Measurements from ENCODE around the gene GRM1. TPM values are rescaled to one million over a fixed set of nuclear protein-coding genes. Genes with fewer than 3 reads are reported as not detected.
"Not testable (repeated sequence)": the region's sequence is repeated elsewhere in the genome, so short reads cannot be mapped to it uniquely, and the experiment has no call there.

The GRM1 gene
- total and polyA plus RNA-seq, 12 donors = under 0.01 to 1.3 (median 0.07) TPM; not detected in 3

DNA sequence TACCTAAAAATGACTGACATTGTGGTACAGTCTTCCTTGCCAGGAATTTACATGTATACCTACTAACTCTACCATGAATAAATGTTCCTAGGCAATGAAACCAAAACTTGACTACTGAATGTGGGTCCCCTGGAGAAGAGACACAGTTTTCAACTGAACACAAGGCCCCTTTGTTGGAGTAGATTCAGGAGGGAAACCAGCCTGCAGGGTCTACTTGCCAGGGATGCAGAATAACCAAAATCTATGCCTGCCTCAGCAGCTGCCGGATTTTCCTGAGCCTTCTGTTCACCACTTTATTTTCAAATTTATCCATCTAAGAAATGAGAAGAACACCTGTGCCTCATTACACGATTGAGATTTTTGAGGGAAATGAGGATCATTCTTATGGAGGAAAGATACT lies 211.9 kb downstream of the GRM1 start:
- no peaks in the 10 kb centered on the region for H3K4me1 ChIP-seq (replicated peaks in 1 of 2)
- no peaks in the 10 kb centered on the region for H3K36me3 ChIP-seq (replicated peaks in 1 of 2)
- TF ChIP-seq, protein P1, sequence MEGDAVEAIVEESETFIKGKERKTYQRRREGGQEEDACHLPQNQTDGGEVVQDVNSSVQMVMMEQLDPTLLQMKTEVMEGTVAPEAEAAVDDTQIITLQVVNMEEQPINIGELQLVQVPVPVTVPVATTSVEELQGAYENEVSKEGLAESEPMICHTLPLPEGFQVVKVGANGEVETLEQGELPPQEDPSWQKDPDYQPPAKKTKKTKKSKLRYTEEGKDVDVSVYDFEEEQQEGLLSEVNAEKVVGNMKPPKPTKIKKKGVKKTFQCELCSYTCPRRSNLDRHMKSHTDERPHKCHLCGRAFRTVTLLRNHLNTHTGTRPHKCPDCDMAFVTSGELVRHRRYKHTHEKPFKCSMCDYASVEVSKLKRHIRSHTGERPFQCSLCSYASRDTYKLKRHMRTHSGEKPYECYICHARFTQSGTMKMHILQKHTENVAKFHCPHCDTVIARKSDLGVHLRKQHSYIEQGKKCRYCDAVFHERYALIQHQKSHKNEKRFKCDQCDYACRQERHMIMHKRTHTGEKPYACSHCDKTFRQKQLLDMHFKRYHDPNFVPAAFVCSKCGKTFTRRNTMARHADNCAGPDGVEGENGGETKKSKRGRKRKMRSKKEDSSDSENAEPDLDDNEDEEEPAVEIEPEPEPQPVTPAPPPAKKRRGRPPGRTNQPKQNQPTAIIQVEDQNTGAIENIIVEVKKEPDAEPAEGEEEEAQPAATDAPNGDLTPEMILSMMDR (IDR thresholded peaks at IDR 0.05) = no peak
- TF ChIP-seq POLR2A (IDR thresholded peaks at IDR 0.05) = no peak
- H3K4me3 ChIP-seq = no peak overlapping the region
- intact Hi-C loops (cut with DNase I) = no loop called here
- no peak overlapping the region for H3K27ac ChIP-seq
- H3K9me3 ChIP-seq (replicated peaks in 1 of 3) = no peaks in the 10 kb centered on the region
- no peak for DNase-seq
- WGBS, 4 donors = 60 to 73% (median 66%) methylated on average over 2 of the region's 2 CpGs
- no peaks in the 10 kb centered on the region for H3K27me3 ChIP-seq

DNA sequence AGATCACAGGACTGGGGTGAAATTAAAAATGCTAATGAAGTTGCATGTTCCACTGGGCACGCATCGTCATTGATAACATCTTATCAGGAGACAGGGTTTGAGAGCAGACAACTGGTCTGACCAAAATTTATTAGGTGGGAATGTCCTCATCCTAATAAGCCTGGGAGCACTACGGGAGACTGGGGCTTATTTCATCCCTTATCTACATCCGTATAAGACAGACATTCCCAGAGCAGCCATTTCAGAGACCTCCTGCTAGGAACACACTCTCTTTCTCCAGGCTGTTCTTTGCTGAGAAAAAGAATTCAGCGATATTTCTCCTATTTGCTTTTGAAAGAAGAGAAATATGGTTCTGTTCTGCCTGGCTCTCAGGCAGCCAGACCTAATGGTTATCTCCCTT lies 214.8 kb downstream of the GRM1 start:
- WGBS, 4 donors = 74 to 83% (median 78%) methylated on average over 5 of the region's 5 CpGs
- DNase-seq; H3K4me3 ChIP-seq; H3K27me3 ChIP-seq; intact Hi-C loops (cut with DNase I); H3K4me1 ChIP-seq (replicated peaks in 1 of 2); H3K9me3 ChIP-seq (replicated peaks in 1 of 3); H3K36me3 ChIP-seq (replicated peaks in 1 of 2); H3K27ac ChIP-seq: not testable (repeated sequence)

DNA sequence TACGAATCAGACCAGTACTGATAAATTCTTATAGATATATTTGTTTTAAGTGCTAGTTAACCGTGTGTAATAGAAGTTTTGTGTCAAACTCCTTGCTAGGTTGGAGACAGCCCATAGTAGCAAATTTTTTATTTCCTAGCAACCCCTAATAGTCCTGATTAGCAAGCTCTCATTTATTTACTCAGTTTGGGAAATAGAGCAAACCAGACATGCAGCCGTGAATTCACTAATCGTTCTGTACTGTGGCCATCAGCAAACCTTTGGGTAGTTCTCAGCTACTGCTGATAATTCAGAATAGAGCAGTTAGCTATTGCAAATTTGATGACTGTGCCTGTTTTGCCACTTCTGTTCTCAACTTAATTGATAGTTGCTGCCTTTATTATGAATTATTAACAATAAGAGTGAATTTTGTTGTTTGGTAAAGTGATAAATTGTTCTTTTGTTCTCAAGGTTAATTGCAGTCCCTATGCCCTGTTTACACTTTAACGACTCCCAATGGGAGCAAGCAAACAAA lies 215.8 kb downstream of the GRM1 start:
- no peaks in the 10 kb centered on the region for H3K4me1 ChIP-seq (replicated peaks in 1 of 2)
- H3K27me3 ChIP-seq = no peaks in the 10 kb centered on the region
- intact Hi-C loops (cut with DNase I) = no loop called here
- WGBS, 4 donors = 78 to 83% (median 81%) methylated on average over 5 of the region's 5 CpGs
- no peak overlapping the region for H3K27ac ChIP-seq
- no peak for TF ChIP-seq POLR2A (IDR thresholded peaks at IDR 0.05)
- TF ChIP-seq, protein P1 (IDR thresholded peaks at IDR 0.05) = no peak
- no peak for DNase-seq
- no peaks in the 10 kb centered on the region for H3K36me3 ChIP-seq (replicated peaks in 1 of 2)
- no peak overlapping the region for H3K4me3 ChIP-seq
- no peaks in the 10 kb centered on the region for H3K9me3 ChIP-seq (replicated peaks in 1 of 3)

DNA sequence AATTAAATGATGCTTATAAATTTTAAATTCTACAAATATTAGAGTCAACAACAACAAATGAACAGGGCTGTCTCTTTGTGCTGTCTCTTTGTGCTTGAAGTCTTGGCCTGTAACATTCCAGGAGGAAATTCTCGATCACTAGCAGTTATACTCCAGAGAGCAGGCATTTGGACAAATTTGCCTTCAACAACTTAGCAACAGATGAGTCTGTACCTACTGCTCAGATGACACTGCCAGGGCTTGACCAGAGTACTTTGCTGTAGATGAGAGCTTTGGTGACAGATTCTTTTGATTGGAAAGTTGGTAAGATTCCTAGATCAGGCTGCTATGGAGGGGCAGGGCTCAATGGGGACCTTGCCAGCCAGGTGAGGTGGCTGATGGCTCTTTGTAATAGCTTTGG lies 217.2 kb downstream of the GRM1 start:
- H3K27me3 ChIP-seq = no peaks in the 10 kb centered on the region
- H3K9me3 ChIP-seq (replicated peaks in 1 of 3) = no peaks in the 10 kb centered on the region
- WGBS, 4 donors = 57 to 64% (median 58%) methylated on average over 1 of the region's 1 CpG
- H3K4me3 ChIP-seq = no peak overlapping the region
- H3K27ac ChIP-seq = no peak overlapping the region
- H3K4me1 ChIP-seq (replicated peaks in 1 of 2) = no peaks in the 10 kb centered on the region
- TF ChIP-seq, protein P1 (IDR thresholded peaks at IDR 0.05) = no peak
- no peak for TF ChIP-seq POLR2A (IDR thresholded peaks at IDR 0.05)
- DNase-seq = no peak
- intact Hi-C loops (cut with DNase I) = no loop called here
- no peaks in the 10 kb centered on the region for H3K36me3 ChIP-seq (replicated peaks in 1 of 2)

DNA sequence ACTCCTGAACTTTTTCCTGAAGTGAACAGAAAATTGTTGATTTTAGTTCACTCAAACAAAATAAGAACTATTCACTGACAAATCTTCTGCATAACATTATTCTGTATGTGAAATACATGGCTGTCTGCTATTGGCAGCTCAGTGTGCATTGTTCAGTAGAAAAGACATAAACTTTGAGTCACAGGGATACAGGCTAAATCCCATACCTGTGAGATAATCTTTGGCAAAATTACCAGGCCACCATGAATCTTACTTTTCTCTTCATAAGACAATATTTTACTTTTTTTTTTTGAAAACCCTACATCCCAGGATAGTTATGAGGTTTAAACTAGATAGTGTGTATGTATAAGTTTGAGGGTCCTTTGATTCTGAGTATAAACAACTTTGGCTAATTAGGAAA lies 224.8 kb downstream of the GRM1 start:
- no peaks in the 10 kb centered on the region for H3K36me3 ChIP-seq (replicated peaks in 1 of 2)
- H3K27ac ChIP-seq = no peak overlapping the region
- H3K27me3 ChIP-seq = no peaks in the 10 kb centered on the region
- no peaks in the 10 kb centered on the region for H3K9me3 ChIP-seq (replicated peaks in 1 of 3)
- no peaks in the 10 kb centered on the region for H3K4me1 ChIP-seq (replicated peaks in 1 of 2)
- TF ChIP-seq, protein P1 (IDR thresholded peaks at IDR 0.05) = no peak
- no peak for TF ChIP-seq POLR2A (IDR thresholded peaks at IDR 0.05)
- intact Hi-C loops (cut with DNase I) = no loop called here
- H3K4me3 ChIP-seq = no peak overlapping the region
- DNase-seq = no peak

Data from adrenal gland (tissue), 12 donors.